Posterior vena cava (tissue), 2 donors: ENCODE measurements around the gene BAHCC1. TPM values are rescaled to one million over a fixed set of nuclear protein-coding genes. Genes with fewer than 3 reads are reported as not detected.

Source experiments
- DNase-seq: peaks from one replicate; pipeline ENCODE4 v3.0.0-alpha.2; 2020; ENCODE audit warnings: low spot score
- intact Hi-C, 2 donors: fragments of 100-400 bp; cut with DNase I; formaldehyde crosslinking; loops; one replicate each; pipeline versions ENCODE4 v1.14.1 to v1.14.2; 2022 to 2023
- total RNA-seq, 2 donors: library from RNA; stranded (reverse); fragmentation: NEBNext Ultra II Directional; extraction: Animal tissue kit (Norgen Biotek cat#: 25700); gene quantifications; one replicate each; pipeline ENCODE4 v1.2.1, GENCODE V29; 2021
- donor health status: DM: yes; HTN: yes; CAD: no.
- donor health status: DM: yes; HTN: yes; CAD: no.

BAHCC1 gene
- total RNA-seq, 2 donors from 2014 or later, result 17.3 to 19.1 TPM

DNA sequence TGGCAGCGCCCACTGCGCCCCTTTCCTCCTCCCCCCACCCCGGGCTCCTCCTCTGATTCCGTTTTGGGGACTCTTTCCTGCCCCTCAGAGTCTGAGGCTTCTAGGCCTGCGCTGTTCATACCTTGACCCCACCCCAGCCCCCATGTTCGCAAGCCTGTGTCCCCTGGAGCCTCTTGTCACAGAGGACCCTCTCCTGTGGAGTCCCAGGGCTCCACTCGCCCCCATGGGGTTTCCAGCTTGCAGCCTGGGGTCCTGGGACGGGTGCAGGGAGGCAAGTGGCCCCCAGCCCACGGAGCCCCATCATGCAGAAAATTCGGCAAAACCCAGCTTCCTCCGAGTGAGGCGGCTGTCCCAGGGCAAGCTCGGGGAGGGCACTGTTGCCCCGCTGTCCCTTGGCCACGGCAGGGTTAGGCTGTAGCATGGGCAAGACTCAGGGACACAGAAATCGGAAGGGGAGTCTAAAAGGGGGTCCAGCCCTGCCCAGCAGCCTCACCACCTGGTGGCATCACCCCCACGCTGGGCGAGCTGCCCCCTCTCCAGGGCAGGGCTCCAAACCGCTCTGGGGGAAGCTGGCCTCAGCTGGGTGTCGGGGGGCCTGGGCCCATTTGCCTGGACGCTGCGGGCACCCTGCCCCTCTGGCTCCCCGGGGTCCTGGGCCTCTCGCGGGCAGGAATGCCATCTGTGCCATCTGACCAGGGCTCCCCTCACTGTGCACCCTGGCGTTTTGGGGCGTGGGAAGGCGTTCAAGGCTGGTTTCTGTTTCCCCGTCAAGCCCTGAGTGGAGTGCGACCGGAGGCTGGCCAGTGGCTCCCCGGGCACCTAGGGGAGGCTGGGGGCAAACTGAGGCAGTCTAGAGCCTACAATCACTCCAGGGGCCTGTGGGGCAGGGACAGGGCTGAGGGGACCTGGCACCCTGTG lies 11.5 kb upstream of the BAHCC1 start:
- DNase-seq, result no peak
- intact Hi-C loops, result no loop called here

GRCh38 chr17:81384929-81385319 lies 10.3 kb upstream of the BAHCC1 start:
- intact Hi-C loops, result no loop called here
- no peak for DNase-seq

- DNase-seq, result no peak
- intact Hi-C loops, result no loop called here
Observed at GRCh38 chr17:81385320-81386111, 9.7 kb upstream of the BAHCC1 start.

GRCh38 chr17:81386141-81386645 lies 9.1 kb upstream of the BAHCC1 start:
- intact Hi-C loops, result no loop called here

GRCh38 chr17:81386646-81387099 lies 8.6 kb upstream of the BAHCC1 start:
- intact Hi-C loops, result no loop called here
- no peak for DNase-seq

More at GRCh38 chr17:81386141-81386645, 9.1 kb upstream of the BAHCC1 start:
- no peak for DNase-seq

- peak; percentile 92 for DNase-seq
- intact Hi-C loops, result no loop called here
Observed at GRCh38 chr17:81387100-81388090, 7.9 kb upstream of the BAHCC1 start.

- DNase-seq, result no peak
- intact Hi-C loops, result no loop called here
Observed at GRCh38 chr17:81388091-81388611, 7.1 kb upstream of the BAHCC1 start.

- intact Hi-C loops, result no loop called here
- no peak for DNase-seq
Observed at GRCh38 chr17:81388612-81389367, 6.5 kb upstream of the BAHCC1 start.

DNA sequence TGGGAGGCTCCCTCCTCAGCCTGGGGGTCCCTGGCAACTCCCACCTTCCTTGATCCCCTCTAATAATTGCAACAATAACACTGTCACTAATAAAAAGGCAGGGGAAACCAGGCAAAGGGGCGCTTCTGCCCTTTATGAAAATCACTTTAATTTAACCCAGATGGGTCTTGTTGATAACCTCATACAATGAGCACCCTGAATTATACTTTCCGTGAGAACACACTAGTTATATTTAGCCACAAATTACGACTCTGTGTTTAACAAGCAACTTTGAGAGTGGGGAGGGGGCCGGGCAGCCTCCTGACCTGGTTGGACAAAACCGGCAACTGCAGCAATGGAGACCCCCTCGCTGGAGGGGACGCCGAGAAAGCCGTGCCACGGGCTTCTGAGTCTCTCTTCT lies 5.7 kb upstream of the BAHCC1 start:
- no peak for DNase-seq
- intact Hi-C loops, result no loop called here

DNA sequence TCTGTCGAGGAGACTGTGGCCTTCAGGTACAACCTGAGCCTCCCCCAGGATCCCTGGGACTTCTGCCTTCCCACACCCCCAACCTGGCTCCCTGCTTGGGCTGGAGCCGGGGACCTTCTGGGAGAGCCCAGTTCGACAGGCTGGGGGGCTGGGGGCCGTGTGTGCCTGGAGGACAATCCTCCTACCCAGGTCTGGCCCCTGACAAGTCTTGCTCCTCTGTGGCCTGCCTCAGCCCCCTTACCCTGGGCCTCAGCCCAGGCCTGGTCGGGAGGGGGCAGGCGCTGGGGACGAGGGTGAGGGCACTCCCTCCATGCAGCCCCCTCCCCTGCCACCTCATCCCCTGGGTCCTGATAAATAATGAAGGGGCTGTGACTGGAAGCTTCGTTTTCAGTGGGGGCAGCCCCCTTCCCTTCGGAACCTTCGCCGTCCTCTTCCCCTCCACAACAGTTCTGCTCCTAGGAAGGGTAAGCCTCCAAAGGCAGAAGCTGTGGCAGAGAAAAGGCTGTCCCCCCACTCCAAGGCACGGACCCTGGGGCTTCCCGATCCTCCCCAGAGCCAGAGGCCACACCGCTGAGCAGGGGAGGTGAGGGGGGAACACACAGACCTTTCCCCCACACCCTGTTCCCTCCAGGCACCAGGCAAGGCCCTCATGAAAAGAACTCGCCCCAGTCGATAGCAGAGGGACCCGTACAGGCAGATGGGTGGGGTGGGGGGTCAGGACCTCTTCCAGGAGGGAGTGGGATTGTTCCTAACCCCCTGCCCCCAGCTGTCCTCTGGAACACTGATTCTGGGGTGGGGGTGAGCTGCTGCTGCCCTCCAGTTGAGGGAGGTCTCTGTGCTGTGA lies 5.0 kb upstream of the BAHCC1 start:
- intact Hi-C loops, result loop anchor here (5.0 to 10.0 kb wide), 3 partner anchors 92 to 135 kb away; partner anchors contain the start of gene SLC38A10 (in 1 of the 2)
- DNase-seq, result no peak

DNA sequence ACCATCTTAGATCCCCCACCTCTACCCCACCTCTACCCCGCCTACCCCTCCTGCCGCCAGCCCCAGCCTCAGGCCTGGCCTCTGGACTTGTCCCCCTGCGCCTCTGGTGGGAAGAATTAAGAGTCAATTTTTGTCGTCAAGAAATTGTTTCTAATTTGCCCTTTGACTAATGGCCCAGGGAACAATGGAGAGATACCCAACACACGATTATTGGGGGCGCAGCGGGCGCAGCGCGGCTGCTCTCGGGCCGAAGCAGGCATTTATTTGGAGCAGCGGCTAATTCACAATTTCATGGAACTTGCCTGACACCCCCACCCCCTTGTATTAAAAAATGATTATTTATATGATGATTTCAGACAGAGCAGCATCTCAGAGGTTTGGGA lies 4.4 kb upstream of the BAHCC1 start:
- no peak for DNase-seq
- intact Hi-C loops, result loop anchor here (5.0 to 10.0 kb wide), 3 partner anchors 91 to 136 kb away; partner anchors contain the start of gene SLC38A10 (in 1 of the 2)

DNA sequence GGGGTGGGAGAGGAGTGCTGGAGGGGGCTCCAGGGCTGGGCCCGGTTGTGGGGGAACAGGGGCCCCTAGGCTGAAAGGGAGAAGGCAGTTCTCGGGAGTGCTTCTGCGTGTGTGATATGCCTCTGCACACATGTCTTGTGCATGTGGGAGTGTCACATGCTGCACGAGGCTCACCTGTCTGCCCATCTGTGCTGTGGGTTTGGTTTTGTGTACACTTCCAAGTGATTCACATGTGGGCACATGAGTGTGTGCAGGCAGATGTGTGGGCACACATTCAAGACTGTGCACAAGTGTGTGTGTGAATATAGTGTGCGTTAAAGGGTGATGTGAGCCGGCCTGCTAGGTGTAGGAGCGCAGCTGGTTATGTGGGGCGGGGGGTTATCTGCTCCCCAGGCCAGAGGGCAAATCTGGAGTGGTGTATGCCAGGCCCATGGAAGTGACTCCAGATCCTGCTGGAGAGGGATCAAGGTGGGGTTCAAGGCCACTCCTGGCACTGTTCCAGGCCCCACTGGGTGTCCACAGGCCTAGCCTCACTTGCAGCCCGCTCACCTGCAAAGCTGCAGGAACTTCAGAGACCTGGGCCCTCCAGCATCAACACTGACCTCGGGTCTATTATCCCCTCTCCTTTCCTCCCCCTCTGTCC lies 3.8 kb upstream of the BAHCC1 start:
- no peak for DNase-seq
- intact Hi-C loops, result loop anchor here (5.0 to 10.0 kb wide), 3 partner anchors 91 to 137 kb away; partner anchors contain the start of gene SLC38A10 (in 1 of the 2)

- intact Hi-C loops, result loop anchor here (5.0 to 10.0 kb wide), 3 partner anchors 90 to 137 kb away; partner anchors contain the start of gene SLC38A10 (in 1 of the 2)
- no peak for DNase-seq
Observed at GRCh38 chr17:81391936-81392908, 3.0 kb upstream of the BAHCC1 start.

DNA sequence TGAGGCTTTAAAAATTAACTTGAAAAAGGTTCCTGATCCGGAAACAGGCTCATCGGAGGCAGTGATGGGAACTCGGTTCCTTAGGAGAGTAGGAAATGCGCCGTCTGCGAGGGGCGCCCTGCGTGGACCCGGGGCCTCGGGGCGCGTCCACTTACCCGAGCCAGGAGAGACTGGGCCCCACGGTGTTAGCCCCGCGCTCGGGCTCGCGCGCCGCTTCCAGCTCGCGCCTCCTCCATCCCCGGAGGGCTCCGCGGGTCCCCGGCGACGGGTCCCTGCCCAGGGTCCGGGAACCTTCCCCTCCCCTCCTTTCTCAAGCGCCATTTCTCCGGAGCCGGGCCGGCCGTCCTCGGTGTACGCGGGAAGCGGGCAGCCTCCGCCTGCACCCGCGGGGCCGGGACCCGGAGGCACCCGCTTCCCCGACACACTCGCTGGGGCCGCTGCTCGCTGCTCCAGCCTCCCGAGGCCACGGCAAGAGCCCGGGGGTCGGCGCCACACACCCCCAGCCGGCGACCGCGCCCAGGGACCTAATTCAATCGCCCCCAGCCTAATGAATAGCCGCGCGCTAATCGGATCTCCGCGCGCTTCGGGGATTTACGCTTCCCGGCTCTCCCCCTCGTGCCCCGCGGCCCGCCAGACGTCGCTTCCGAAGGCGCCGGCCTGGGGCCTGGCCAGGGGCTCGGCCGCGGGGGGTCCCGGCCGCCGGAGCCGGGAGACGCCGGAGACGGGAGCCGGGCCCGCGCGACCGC lies 2.2 kb upstream of the BAHCC1 start:
- intact Hi-C loops, result loop anchor here (5.0 to 10.0 kb wide), 3 partner anchors 89 to 138 kb away; partner anchors contain the start of gene SLC38A10 (in 1 of the 2)
- DNase-seq, result no peak
